HUES64 (cell line): Measurements from ENCODE around the gene FARSB.

Experiments used
- H3K27ac ChIP-seq: 2 replicates; pipeline ENCODE4 v1.7.0; 2013; ENCODE audit warnings: low read depth, low read length, inconsistent platforms
- H3K27me3 ChIP-seq: 2 replicates; pipeline ENCODE4 v1.6.1; 2013; ENCODE audit warnings: mild to moderate bottlenecking, low read length; ENCODE audit not compliant: insufficient read depth
- H3K36me3 ChIP-seq: 2 replicates; pipeline ENCODE4 v1.6.1; 2013; ENCODE audit warnings: mild to moderate bottlenecking, low read length; ENCODE audit not compliant: insufficient read depth
- H3K4me1 ChIP-seq: 2 replicates; pipeline ENCODE4 v1.6.1; 2013; ENCODE audit warnings: mild to moderate bottlenecking, low read length, moderate library complexity; ENCODE audit not compliant: insufficient read depth
- H3K4me3 ChIP-seq: 2 replicates; pipeline ENCODE4 v1.5.1; 2013; ENCODE audit warnings: mild to moderate bottlenecking, low read length, moderate library complexity
- H3K9ac ChIP-seq: 2 replicates; pipeline ENCODE4 v1.6.1; 2013; ENCODE audit warnings: mild to moderate bottlenecking, low read depth, low read length
- H3K9me3 ChIP-seq: 2 replicates; pipeline ENCODE4 v1.6.1; 2013; ENCODE audit warnings: low read depth, low read length; ENCODE audit not compliant: insufficient read depth
- whole genome bisulfite sequencing: fragments of 150-250, 120-280 bp; methylation state at CpG from one replicate; pipeline ENCODE4 v1.1.7; 2013; ENCODE audit warnings: missing lambda C conversion rate; 5-methylcytosine and 5-hydroxymethylcytosine counted together

Gene FARSB

GRCh38 chr2:222663479-222663878, 7.6 kb upstream of the FARSB start:
- Histone ChIP-seq H3K4me1 (no peaks in the 10 kb centered on the region), H3K27ac (no peak overlapping the region), H3K27me3 (peaks cover under 1% of the 10 kb centered on the region; the same call in 1 of the 2 replicates), H3K9me3 (no peaks in the 10 kb centered on the region), H3K9ac (no peak overlapping the region), H3K4me3 (no peak overlapping the region), H3K36me3 (no peaks in the 10 kb centered on the region)
- 87% methylated on average over 3 of the region's 3 CpGs for WGBS

GRCh38 chr2:222656526-222657446, 894 bp upstream of the FARSB start:
- Histone ChIP-seq H3K4me3 (peak overlapping the region; percentile 92), H3K27me3 (no peaks in the 10 kb centered on the region), H3K27ac (peak overlapping the region; percentile 98), H3K4me1 (no peaks in the 10 kb centered on the region), H3K9me3 (no peaks in the 10 kb centered on the region), H3K36me3 (no peaks in the 10 kb centered on the region), H3K9ac (peak overlapping the region; percentile 99)
- WGBS = 32% methylated on average over 9 of the region's 13 CpGs

GRCh38 chr2:222653280-222653679, 2.6 kb downstream of the FARSB start:
- Histone ChIP-seq H3K9ac (peak overlapping the region; percentile 11; the same call in 1 of the 2 replicates), H3K4me1 (no peaks in the 10 kb centered on the region), H3K36me3 (peaks cover 5% of the 10 kb centered on the region), H3K27me3 (no peaks in the 10 kb centered on the region), H3K4me3 (no peak overlapping the region), H3K9me3 (no peaks in the 10 kb centered on the region), H3K27ac (no peak overlapping the region)

GRCh38 chr2:222652491-222653255, 3.2 kb downstream of the FARSB start:
- H3K9ac ChIP-seq = peak overlapping the region; percentile 11; the same call in 1 of the 2 replicates
- H3K4me3 ChIP-seq = no peak overlapping the region
- WGBS = 93% methylated on average over 5 of the region's 8 CpGs
- no peak overlapping the region for H3K27ac ChIP-seq
- no peaks in the 10 kb centered on the region for H3K4me1 ChIP-seq
- H3K27me3 ChIP-seq = no peaks in the 10 kb centered on the region
- H3K36me3 ChIP-seq = peaks cover 11% of the 10 kb centered on the region
- H3K9me3 ChIP-seq = no peaks in the 10 kb centered on the region

- H3K4me3 ChIP-seq = no peak overlapping the region
- 92% methylated on average over 3 of the region's 4 CpGs for WGBS
Observed at GRCh38 chr2:222651718-222652418, 4.0 kb downstream of the FARSB start.

GRCh38 chr2:222649801-222650200, 6.1 kb downstream of the FARSB start:
- 93% methylated on average over 3 of the region's 3 CpGs for WGBS

More at GRCh38 chr2:222651718-222652418, 4.0 kb downstream of the FARSB start:
- no peaks in the 10 kb centered on the region for H3K27me3 ChIP-seq
- peaks cover 20% of the 10 kb centered on the region for H3K36me3 ChIP-seq
- no peaks in the 10 kb centered on the region for H3K9me3 ChIP-seq
- no peaks in the 10 kb centered on the region for H3K4me1 ChIP-seq
- no peak overlapping the region for H3K27ac ChIP-seq
- H3K9ac ChIP-seq = no peak overlapping the region

GRCh38 chr2:222646008-222646407, 9.9 kb downstream of the FARSB start:
- Histone ChIP-seq H3K4me3 (no peak overlapping the region), H3K27me3 (no peaks in the 10 kb centered on the region), H3K4me1 (no peaks in the 10 kb centered on the region), H3K9ac (no peak overlapping the region), H3K9me3 (no peaks in the 10 kb centered on the region), H3K36me3 (peaks cover 75% of the 10 kb centered on the region), H3K27ac (no peak overlapping the region)
- WGBS = 99% methylated on average over 3 of the region's 3 CpGs

More at GRCh38 chr2:222649801-222650200, 6.1 kb downstream of the FARSB start:
- H3K27me3 ChIP-seq = no peaks in the 10 kb centered on the region
- no peak overlapping the region for H3K27ac ChIP-seq
- H3K9ac ChIP-seq = no peak overlapping the region
- H3K9me3 ChIP-seq = no peaks in the 10 kb centered on the region
- no peaks in the 10 kb centered on the region for H3K4me1 ChIP-seq
- H3K4me3 ChIP-seq = no peak overlapping the region
- H3K36me3 ChIP-seq = peaks cover 39% of the 10 kb centered on the region

GRCh38 chr2:222643134-222643533, 12.8 kb downstream of the FARSB start:
- Histone ChIP-seq H3K36me3 (peaks cover 96% of the 10 kb centered on the region), H3K9ac (no peak overlapping the region), H3K9me3 (no peaks in the 10 kb centered on the region), H3K4me1 (no peaks in the 10 kb centered on the region), H3K27me3 (no peaks in the 10 kb centered on the region), H3K27ac (no peak overlapping the region), H3K4me3 (no peak overlapping the region)
- no CpG with 5 or more reads among the region's 1 CpG for WGBS

GRCh38 chr2:222641336-222641735, 14.6 kb downstream of the FARSB start:
- Histone ChIP-seq H3K4me1 (no peaks in the 10 kb centered on the region), H3K9ac (no peak overlapping the region), H3K4me3 (no peak overlapping the region), H3K27me3 (no peaks in the 10 kb centered on the region), H3K9me3 (no peaks in the 10 kb centered on the region), H3K36me3 (peaks cover 96% of the 10 kb centered on the region), H3K27ac (no peak overlapping the region)
- 94% methylated on average over 2 of the region's 2 CpGs for WGBS

- H3K4me1 ChIP-seq = no peaks in the 10 kb centered on the region
- H3K36me3 ChIP-seq = peaks cover 92% of the 10 kb centered on the region
- no peak overlapping the region for H3K9ac ChIP-seq
- 93% methylated on average over 1 of the region's 1 CpG for WGBS
- no peaks in the 10 kb centered on the region for H3K27me3 ChIP-seq
- no peak overlapping the region for H3K4me3 ChIP-seq
- H3K27ac ChIP-seq = no peak overlapping the region
- no peaks in the 10 kb centered on the region for H3K9me3 ChIP-seq
Observed at GRCh38 chr2:222637067-222637466, 18.8 kb downstream of the FARSB start.

- H3K9me3 ChIP-seq = no peaks in the 10 kb centered on the region
- WGBS = 85% methylated on average over 1 of the region's 1 CpG
- H3K4me1 ChIP-seq = no peaks in the 10 kb centered on the region
- H3K36me3 ChIP-seq = peaks cover 93% of the 10 kb centered on the region
- no peak overlapping the region for H3K4me3 ChIP-seq
- no peak overlapping the region for H3K9ac ChIP-seq
- H3K27me3 ChIP-seq = no peaks in the 10 kb centered on the region
- no peak overlapping the region for H3K27ac ChIP-seq
Observed at GRCh38 chr2:222635295-222635694, 20.6 kb downstream of the FARSB start.
